BLaER1 (cell line): ENCODE data around the gene ZCCHC24.

Experiments
- H3K27ac ChIP-seq: shearing (Covaris generic); formaldehyde crosslinking; 2 replicates; pipeline ENCODE4 v1.8.1; 2022
- H3K27me3 ChIP-seq: shearing (Covaris generic); formaldehyde crosslinking; 2 replicates; pipeline ENCODE4 v1.8.1; 2022
- H3K36me3 ChIP-seq: shearing (Covaris generic); formaldehyde crosslinking; 2 replicates; pipeline ENCODE4 v1.8.1; 2022
- H3K4me1 ChIP-seq: shearing (Covaris generic); formaldehyde crosslinking; 2 replicates; pipeline ENCODE4 v1.8.1; 2022
- H3K4me2 ChIP-seq: shearing (Covaris generic); formaldehyde crosslinking; 2 replicates; pipeline ENCODE4 v1.8.1; 2022
- H3K4me3 ChIP-seq: shearing (Covaris generic); formaldehyde crosslinking; 2 replicates; pipeline ENCODE4 v1.8.1; 2022
- H3K9ac ChIP-seq: shearing (Covaris generic); formaldehyde crosslinking; 2 replicates; pipeline ENCODE4 v1.8.1; 2022
- H3K9me3 ChIP-seq: shearing (Covaris generic); formaldehyde crosslinking; 2 replicates; pipeline ENCODE4 v1.8.1; 2022
- H4K20me1 ChIP-seq: shearing (Covaris generic); formaldehyde crosslinking; 2 replicates; pipeline ENCODE4 v1.8.1; 2022
- Cebpa-rat ChIP-seq: shearing (Covaris generic); IDR thresholded peaks from 2 replicates; pipeline ENCODE4 v1.8.1; 2022

Gene ZCCHC24

GRCh38 chr10:79381804-79382221 is 63.6 kb downstream of the ZCCHC24 start:
- Histone ChIP-seq H3K9ac (no peak overlapping the region), H3K9me3 (no peaks in the 10 kb centered on the region), H4K20me1 (no peaks in the 10 kb centered on the region), H3K4me2 (no peak overlapping the region), H3K4me3 (no peak overlapping the region), H3K27ac (no peak overlapping the region), H3K27me3 (no peaks in the 10 kb centered on the region), H3K36me3 (peaks cover 11% of the 10 kb centered on the region; the same call in 1 of the 2 replicates), H3K4me1 (peaks cover 9% of the 10 kb centered on the region)
- no peak for TF ChIP-seq Cebpa-rat

DNA sequence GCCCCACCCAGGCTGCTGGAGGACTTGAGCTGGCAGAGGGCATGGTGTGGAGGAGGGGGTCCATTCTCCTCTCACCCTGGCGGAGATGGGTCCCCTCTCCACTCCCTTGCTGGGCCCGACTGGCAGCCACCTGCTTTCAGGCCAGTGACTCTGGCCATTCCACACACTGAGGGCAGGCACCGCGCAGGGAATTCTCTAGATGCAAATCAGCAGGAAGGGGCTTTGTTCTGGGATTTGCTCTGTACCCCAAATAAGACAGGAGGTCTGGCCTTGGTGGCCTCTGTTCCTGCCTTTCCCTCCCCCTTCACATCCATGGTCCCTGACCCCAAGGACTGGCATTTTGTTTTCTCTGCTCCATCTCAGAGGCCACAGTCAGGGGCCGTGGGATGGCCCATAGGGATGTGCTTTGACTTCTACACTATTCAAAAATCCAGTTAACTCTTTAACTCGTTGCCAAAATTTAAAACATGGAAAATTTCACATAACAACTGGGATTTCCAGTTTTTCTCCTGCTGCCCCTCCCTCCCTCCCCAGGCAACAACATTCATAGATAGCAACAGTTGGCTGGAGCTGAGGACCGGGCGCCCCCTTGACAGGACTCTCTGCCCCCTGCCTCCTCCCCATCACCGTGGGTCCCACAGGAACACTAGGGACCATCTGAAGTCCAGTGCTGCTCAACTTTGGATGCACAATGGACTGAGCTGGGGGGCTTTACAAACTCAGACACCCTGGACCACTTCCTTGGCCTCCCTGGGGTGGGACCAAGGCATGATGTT is 64.3 kb downstream of the ZCCHC24 start:
- Histone ChIP-seq H3K9ac (no peak overlapping the region), H3K36me3 (peaks cover 6% of the 10 kb centered on the region; the same call in 1 of the 2 replicates), H3K4me2 (no peak overlapping the region), H3K9me3 (no peaks in the 10 kb centered on the region), H3K27me3 (no peaks in the 10 kb centered on the region), H3K4me1 (peaks cover 15% of the 10 kb centered on the region), H3K27ac (peak overlapping the region; percentile 38; the same call in 1 of the 2 replicates), H3K4me3 (no peak overlapping the region), H4K20me1 (no peaks in the 10 kb centered on the region)
- no peak for TF ChIP-seq Cebpa-rat

- Histone ChIP-seq H3K9ac (no peak overlapping the region), H3K4me3 (no peak overlapping the region), H3K27ac (peak overlapping the region; percentile 38; the same call in 1 of the 2 replicates), H3K4me1 (peaks cover 16% of the 10 kb centered on the region), H3K27me3 (no peaks in the 10 kb centered on the region), H4K20me1 (no peaks in the 10 kb centered on the region), H3K9me3 (no peaks in the 10 kb centered on the region), H3K4me2 (no peak overlapping the region), H3K36me3 (no peaks in the 10 kb centered on the region)
- no peak for TF ChIP-seq Cebpa-rat
These were observed 65.1 kb downstream of the ZCCHC24 start for GRCh38 chr10:79380125-79380945.

- Histone ChIP-seq H3K36me3 (no peaks in the 10 kb centered on the region), H3K4me3 (no peak overlapping the region), H3K27me3 (no peaks in the 10 kb centered on the region), H3K4me2 (no peak overlapping the region), H3K9ac (no peak overlapping the region), H3K4me1 (peaks cover 16% of the 10 kb centered on the region), H3K9me3 (no peaks in the 10 kb centered on the region), H4K20me1 (no peaks in the 10 kb centered on the region), H3K27ac (no peak overlapping the region)
- no peak for TF ChIP-seq Cebpa-rat
These were observed 65.8 kb downstream of the ZCCHC24 start for GRCh38 chr10:79379512-79380124.

GRCh38 chr10:79378647-79379511 is 66.5 kb downstream of the ZCCHC24 start:
- Histone ChIP-seq H3K4me3 (no peak overlapping the region), H3K9ac (no peak overlapping the region), H3K4me2 (no peak overlapping the region), H4K20me1 (no peaks in the 10 kb centered on the region), H3K4me1 (peaks cover 16% of the 10 kb centered on the region), H3K9me3 (no peaks in the 10 kb centered on the region), H3K36me3 (no peaks in the 10 kb centered on the region), H3K27ac (no peak overlapping the region), H3K27me3 (no peaks in the 10 kb centered on the region)
- TF ChIP-seq Cebpa-rat, result no peak

DNA sequence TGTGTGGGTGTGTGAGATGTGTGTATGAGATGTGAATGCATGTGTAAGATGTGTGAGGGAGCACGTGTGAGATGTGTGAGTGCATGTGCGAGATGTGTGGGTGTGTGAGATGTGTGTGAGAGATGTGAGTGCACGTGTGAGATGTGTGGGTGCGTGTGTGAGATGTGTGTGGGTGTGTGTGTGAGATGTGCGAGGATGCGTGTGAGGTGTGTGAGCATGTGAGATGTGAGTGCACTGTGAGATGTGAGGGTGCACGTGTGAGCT is 67.1 kb downstream of the ZCCHC24 start:
- no peak overlapping the region for H3K27ac ChIP-seq
- H3K9me3 ChIP-seq, result no peaks in the 10 kb centered on the region
- no peak overlapping the region for H3K4me3 ChIP-seq
- H4K20me1 ChIP-seq, result no peaks in the 10 kb centered on the region
- no peaks in the 10 kb centered on the region for H3K27me3 ChIP-seq
- no peaks in the 10 kb centered on the region for H3K36me3 ChIP-seq
- H3K4me2 ChIP-seq, result no peak overlapping the region
- no peak for TF ChIP-seq Cebpa-rat
- peaks cover 16% of the 10 kb centered on the region for H3K4me1 ChIP-seq
- no peak overlapping the region for H3K9ac ChIP-seq

- no peak for TF ChIP-seq Cebpa-rat
- H3K27ac ChIP-seq, result no peak overlapping the region
- peaks cover 15% of the 10 kb centered on the region for H3K4me1 ChIP-seq
- H3K27me3 ChIP-seq, result no peaks in the 10 kb centered on the region
- H3K36me3 ChIP-seq, result no peaks in the 10 kb centered on the region
- H4K20me1 ChIP-seq, result no peaks in the 10 kb centered on the region
- H3K9me3 ChIP-seq, result no peaks in the 10 kb centered on the region
- H3K4me3 ChIP-seq, result no peak overlapping the region
- H3K9ac ChIP-seq, result no peak overlapping the region
- no peak overlapping the region for H3K4me2 ChIP-seq
These were observed 67.7 kb downstream of the ZCCHC24 start for GRCh38 chr10:79377557-79378382.

DNA sequence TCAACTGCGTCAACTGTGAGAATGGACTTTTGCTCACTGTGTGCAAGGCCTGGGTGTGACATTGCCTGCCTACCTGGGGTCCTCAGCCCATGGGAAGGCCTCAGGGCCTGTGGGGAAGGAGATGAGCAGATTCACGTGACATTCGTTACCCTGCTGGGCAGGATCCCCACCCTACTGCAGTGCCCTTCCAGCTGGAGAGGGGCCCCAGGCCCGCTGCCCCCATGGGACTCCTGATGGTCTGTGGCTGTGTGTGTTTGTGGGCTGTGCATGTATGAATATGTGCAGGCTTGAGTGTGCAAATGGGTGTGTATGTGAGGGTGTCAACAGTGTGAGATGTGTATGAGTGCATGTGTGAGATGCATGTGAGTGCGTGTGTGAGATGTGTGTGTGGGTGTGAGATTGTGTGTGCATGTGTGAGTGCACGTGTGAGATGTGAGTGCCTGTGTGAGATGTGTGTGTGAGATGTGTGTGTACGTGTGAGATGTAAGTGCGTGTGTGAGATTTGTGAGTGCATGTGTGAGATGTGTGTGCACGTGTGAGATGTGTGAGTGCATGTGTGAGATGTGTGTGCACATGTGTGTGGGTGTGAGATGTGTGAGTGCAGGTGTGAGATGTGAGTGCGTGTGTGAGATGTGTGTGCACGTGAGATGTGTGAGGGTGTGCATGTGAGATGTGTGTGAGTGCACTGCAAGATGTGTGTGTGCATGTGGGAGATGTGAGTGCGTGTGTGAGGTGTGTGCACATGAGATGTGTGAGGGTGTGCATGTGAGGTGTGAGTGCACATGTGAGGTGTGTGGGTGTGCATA is 68.5 kb downstream of the ZCCHC24 start:
- Histone ChIP-seq H3K27me3 (no peaks in the 10 kb centered on the region), H4K20me1 (no peaks in the 10 kb centered on the region), H3K4me3 (no peak overlapping the region), H3K27ac (no peak overlapping the region), H3K4me2 (peak overlapping the region; percentile 49), H3K9me3 (no peaks in the 10 kb centered on the region; the same call in 1 of the 2 replicates), H3K9ac (peak overlapping the region; percentile 38; the same call in 1 of the 2 replicates), H3K4me1 (peaks cover 10% of the 10 kb centered on the region), H3K36me3 (no peaks in the 10 kb centered on the region)
- no peak for TF ChIP-seq Cebpa-rat
